ENCODE measurements around the gene P3H2. TPM values are rescaled to one million over a fixed set of nuclear protein-coding genes. Genes with fewer than 3 reads are reported as not detected.

P3H2 gene, protein sequence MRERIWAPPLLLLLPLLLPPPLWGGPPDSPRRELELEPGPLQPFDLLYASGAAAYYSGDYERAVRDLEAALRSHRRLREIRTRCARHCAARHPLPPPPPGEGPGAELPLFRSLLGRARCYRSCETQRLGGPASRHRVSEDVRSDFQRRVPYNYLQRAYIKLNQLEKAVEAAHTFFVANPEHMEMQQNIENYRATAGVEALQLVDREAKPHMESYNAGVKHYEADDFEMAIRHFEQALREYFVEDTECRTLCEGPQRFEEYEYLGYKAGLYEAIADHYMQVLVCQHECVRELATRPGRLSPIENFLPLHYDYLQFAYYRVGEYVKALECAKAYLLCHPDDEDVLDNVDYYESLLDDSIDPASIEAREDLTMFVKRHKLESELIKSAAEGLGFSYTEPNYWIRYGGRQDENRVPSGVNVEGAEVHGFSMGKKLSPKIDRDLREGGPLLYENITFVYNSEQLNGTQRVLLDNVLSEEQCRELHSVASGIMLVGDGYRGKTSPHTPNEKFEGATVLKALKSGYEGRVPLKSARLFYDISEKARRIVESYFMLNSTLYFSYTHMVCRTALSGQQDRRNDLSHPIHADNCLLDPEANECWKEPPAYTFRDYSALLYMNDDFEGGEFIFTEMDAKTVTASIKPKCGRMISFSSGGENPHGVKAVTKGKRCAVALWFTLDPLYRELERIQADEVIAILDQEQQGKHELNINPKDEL
- total RNA-seq (2021; fragmentation: NEBNext Ultra II Directional; extraction: Animal tissue kit (Norgen Biotek cat#: 25700)) = 10 to 100 TPM; 37.6 to 43.2 (median 39.5) TPM
- long read RNA-seq, transcript P3H2-201 (15 exons, 3,509 nt) = major isoform, 23 of 35 reads
- long read RNA-seq, partial matches to known transcripts = 8 of 35 reads
- long read RNA-seq, other reads (novel, unspliced or antisense) = 4 of 35 reads

DNA sequence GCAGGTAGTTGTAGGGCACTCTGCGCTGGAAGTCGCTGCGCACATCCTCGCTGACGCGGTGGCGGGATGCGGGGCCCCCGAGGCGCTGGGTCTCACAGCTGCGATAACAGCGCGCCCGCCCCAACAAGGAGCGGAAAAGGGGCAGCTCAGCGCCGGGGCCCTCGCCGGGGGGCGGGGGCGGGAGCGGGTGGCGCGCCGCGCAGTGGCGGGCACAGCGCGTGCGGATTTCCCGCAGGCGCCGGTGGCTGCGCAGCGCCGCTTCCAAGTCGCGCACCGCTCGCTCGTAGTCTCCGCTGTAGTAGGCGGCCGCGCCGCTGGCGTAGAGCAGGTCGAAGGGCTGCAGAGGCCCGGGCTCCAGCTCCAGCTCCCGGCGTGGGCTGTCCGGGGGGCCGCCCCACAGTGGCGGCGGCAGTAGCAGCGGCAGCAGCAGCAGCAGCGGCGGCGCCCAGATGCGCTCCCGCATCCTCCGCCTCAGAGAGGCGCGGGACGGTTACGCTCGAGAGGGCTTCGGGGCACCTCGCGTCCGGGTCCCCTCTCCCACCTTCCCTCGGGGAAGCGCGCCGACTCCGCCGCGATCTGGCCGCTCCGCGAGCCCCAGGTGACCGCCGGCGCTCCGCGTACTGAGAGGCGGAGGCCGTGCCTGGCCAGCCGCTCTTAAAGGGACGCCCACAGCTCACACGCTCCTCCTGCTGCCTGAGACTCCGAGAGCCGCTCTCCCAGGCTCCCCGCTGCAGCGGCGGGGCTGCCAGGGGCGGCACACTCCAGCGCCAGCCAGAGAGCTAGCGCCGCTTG, at the start of gene P3H2:
TSS of gene P3H2 (minus strand) at position 629 of the 792 bp plus-strand sequence. CDS start at position 463, 166 bp downstream.
- TF ChIP-seq, protein P1, sequence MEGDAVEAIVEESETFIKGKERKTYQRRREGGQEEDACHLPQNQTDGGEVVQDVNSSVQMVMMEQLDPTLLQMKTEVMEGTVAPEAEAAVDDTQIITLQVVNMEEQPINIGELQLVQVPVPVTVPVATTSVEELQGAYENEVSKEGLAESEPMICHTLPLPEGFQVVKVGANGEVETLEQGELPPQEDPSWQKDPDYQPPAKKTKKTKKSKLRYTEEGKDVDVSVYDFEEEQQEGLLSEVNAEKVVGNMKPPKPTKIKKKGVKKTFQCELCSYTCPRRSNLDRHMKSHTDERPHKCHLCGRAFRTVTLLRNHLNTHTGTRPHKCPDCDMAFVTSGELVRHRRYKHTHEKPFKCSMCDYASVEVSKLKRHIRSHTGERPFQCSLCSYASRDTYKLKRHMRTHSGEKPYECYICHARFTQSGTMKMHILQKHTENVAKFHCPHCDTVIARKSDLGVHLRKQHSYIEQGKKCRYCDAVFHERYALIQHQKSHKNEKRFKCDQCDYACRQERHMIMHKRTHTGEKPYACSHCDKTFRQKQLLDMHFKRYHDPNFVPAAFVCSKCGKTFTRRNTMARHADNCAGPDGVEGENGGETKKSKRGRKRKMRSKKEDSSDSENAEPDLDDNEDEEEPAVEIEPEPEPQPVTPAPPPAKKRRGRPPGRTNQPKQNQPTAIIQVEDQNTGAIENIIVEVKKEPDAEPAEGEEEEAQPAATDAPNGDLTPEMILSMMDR (IDR thresholded peaks at IDR 0.05) = peak; percentile 70
- no peaks in the 10 kb centered on the region for H3K36me3 Mint-ChIP-seq (ENCODE audit: low read depth)
- H3K4me3 Mint-ChIP-seq = peak within 1 kb of the TSS; percentile 94
- peaks cover 55% of the 10 kb centered on the region for H3K4me1 Mint-ChIP-seq (ENCODE audit: low read depth)
- peak; percentile 90 for DNase-seq
- H3K27ac Mint-ChIP-seq = peak within 1 kb of the TSS; percentile 60
- H3K9me3 Mint-ChIP-seq = no peaks in the 10 kb centered on the region
- H3K27me3 Mint-ChIP-seq (ENCODE audit: insufficient read depth) = no peaks in the 10 kb centered on the region; the same call in 1 of the 2 replicates

DNA sequence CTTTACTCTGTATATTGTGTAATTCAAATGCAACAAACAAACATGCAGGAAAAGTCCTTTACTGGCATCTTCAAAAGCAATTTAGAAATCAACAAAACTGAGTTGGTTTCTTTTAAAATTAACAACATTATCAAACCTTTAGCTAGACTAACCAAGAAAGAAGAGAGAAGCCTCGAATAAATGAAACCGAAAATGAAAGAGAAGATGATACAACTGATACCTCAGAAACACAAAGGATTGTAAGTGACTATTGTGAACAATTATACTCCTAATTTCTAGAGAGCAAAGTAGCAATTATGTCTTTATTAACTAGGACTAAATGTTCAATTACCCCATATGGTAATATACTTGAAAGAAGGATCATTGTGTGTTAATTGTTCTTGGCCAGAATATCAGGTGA, 49.2 kb upstream of the P3H2 start:
- TF ChIP-seq, protein P1 (IDR thresholded peaks at IDR 0.05) = no peak
- Mint-ChIP-seq H3K36me3 (ENCODE audit: low read depth) (no peaks in the 10 kb centered on the region), H3K4me3 (peak overlapping the region; percentile 80), H3K27me3 (ENCODE audit: insufficient read depth) (no peaks in the 10 kb centered on the region), H3K27ac (peak overlapping the region; percentile 38; the same call in 1 of the 2 replicates), H3K9me3 (no peaks in the 10 kb centered on the region), H3K4me1 (ENCODE audit: low read depth) (peaks cover 41% of the 10 kb centered on the region)
- DNase-seq = no peak

DNA sequence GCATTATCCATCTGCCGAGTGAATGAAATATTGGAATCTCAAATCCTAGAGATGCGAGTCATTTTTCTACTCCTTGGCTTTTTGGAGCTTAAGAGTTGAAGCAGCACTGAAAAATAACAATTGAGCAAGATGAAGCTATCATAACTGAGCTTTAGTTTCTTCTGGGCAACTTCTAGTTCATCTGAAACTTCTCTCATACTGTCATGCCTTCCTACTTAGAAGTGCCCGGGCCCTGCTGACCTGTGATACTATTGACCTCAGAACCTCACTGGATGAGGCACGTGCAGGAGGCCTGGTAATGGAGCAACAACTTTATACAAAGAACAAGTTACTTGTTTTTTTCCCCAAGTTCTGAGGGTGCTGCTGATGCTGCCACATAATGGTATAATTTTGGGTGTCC, 48.5 kb upstream of the P3H2 start:
- Mint-ChIP-seq H3K4me3 (peak overlapping the region; percentile 80), H3K27me3 (ENCODE audit: insufficient read depth) (no peaks in the 10 kb centered on the region), H3K4me1 (ENCODE audit: low read depth) (peaks cover 35% of the 10 kb centered on the region), H3K27ac (peak overlapping the region; percentile 38), H3K9me3 (no peaks in the 10 kb centered on the region), H3K36me3 (ENCODE audit: low read depth) (no peaks in the 10 kb centered on the region)
- TF ChIP-seq, protein P1 (IDR thresholded peaks at IDR 0.05) = no peak
- DNase-seq = no peak

DNA sequence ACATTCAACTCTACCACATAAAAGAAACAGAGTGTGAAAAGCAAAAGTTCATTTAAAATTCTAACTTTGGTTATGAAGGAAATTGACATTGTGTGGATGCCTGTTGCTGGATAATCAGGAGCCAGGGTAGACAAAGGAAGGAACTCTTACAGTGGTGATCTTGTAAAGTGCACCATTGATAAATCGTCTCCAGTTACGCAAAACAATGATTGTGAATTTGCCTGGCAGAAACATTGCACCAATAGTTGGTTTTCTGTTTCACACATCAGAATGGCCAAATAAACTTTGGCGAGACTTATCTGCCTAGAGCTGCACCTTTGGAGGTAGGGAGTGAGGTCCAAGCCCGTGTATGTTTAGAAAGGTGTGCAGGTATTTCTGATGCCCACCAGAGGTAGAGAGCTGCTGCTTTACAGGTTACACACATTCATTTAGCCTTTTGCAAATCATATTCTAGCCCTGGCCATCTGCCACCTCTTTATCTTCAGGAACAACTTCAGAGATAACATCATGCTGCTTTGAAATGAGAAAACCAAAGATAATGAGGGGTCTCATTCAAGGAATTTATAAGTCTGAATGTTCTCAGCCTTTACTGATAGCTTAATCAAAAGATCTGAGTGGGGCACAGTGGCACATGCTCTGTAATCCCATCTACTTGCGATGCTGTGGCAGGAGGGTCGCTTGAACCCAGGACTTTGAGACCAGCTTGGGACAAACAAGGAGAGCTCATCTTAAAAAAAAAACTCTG, 47.4 kb upstream of the P3H2 start:
- no peaks in the 10 kb centered on the region for H3K9me3 Mint-ChIP-seq
- H3K36me3 Mint-ChIP-seq (ENCODE audit: low read depth) = no peaks in the 10 kb centered on the region
- DNase-seq = no peak
- H3K4me3 Mint-ChIP-seq = no peak overlapping the region
- H3K27ac Mint-ChIP-seq = no peak overlapping the region
- TF ChIP-seq, protein P1 (IDR thresholded peaks at IDR 0.05) = no peak
- peaks cover 24% of the 10 kb centered on the region for H3K4me1 Mint-ChIP-seq (ENCODE audit: low read depth)
- no peaks in the 10 kb centered on the region for H3K27me3 Mint-ChIP-seq (ENCODE audit: insufficient read depth)

Measured in HFFc6 (cell line).